Stimulated activated CD8-positive, alpha-beta memory T cell treated with anti-CD3 and anti-CD28 coated beads, Interleukin-2, amount 100 ng/mL, for 48 hours (primary cell): ENCODE results near the gene PTRH2.
"Not testable (repeated sequence)": the region's sequence is repeated elsewhere in the genome, so short reads cannot be mapped to it uniquely, and the experiment has no call there.

Source experiments
- DNase-seq, 2 donors: peaks; one replicate each; pipeline ENCODE4 v3.0.0-alpha.2; 2020; ENCODE audit warnings: low read depth in 2 of 2

Gene PTRH2

GRCh38 chr17:59669411-59669810, 37.8 kb downstream of the PTRH2 start:
- DNase-seq: no peak

- DNase-seq: no peak
Observed at GRCh38 chr17:59668816-59669215, 38.4 kb downstream of the PTRH2 start.

- no peak for DNase-seq
Observed at GRCh38 chr17:59666235-59666634, 41.0 kb downstream of the PTRH2 start.

- not testable (repeated sequence) for DNase-seq
Observed at GRCh38 chr17:59656624-59657023, 50.6 kb downstream of the PTRH2 start.

- no peak for DNase-seq
Observed at GRCh38 chr17:59652119-59652518, 55.1 kb downstream of the PTRH2 start.

GRCh38 chr17:59651346-59651745, 55.9 kb downstream of the PTRH2 start:
- DNase-seq: no peak

GRCh38 chr17:59650642-59651041, 56.6 kb downstream of the PTRH2 start:
- DNase-seq: no peak

- no peak for DNase-seq
Observed at GRCh38 chr17:59649886-59650285, 57.3 kb downstream of the PTRH2 start.
